Fibroblast of skin of scalp (primary cell): ENCODE data around the gene TUBA3D. TPM values are rescaled to one million over a fixed set of nuclear protein-coding genes. Genes with fewer than 3 reads are reported as not detected.
"Not testable (repeated sequence)": the region's sequence is repeated elsewhere in the genome, so short reads cannot be mapped to it uniquely, and the experiment has no call there.

Experiments
- DNase-seq: peaks from one replicate; pipeline ENCODE4 v3.0.0-alpha.2; 2013
- polyA plus RNA-seq, 2 experiments: library from polyadenylated mRNA; unstranded; fragments of 120-200 nt; gene quantifications; one replicate each; pipeline ENCODE4 v1.2.1, GENCODE V29; 2013; ENCODE audit not compliant: insufficient read length in 2 of 2

TUBA3D gene
- 0.36 TPM for polyA plus RNA-seq (2013, experiment 1 of 2; ENCODE audit: insufficient read length)
- polyA plus RNA-seq (2013, experiment 2 of 2; ENCODE audit: insufficient read length) = 0.49 TPM

DNA sequence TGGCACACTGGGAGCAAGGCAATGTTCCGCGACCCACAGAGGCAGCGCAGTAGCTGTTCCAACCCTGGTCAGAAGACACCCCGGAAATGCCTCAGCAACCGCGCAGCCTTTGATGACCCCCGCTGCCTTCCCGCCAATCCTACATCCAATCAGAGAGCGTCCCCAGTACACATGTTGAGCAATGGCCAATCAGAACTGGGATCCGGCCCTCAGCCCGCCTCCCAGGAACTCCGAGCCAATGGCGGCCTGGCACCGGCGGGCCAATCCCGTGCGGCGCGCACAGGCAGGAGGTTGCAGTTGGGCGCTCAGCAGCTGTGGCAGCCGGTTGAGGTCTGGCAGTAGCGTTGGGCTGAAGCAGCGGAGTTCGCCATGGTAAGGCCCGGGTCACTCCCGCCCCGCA lies at the start of gene TUBA3D:
Gene TUBA3D, plus strand, starts transcription at position 289 of the 400 bp plus-strand sequence. Its CDS starts 81 bp downstream, at position 370.
- no peak for DNase-seq

DNA sequence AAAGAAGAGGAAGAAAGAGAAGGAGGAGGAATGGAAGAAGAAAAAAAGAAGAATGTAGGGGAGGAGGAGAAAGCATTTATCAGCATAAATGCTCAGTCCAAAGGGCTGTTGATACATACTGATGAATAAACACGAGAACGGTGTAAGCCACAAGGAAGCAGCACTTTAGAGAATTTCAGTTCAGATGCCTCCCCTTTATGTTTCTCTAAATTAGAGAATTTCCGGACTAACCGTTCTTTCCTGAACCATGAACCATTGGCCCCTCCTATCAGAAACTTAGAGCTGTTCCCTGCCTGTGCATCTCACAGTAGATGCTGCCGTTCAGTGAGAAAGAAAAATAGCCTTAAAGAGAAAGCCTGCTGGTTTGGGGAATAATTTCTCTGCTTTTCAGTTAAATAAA lies 49.2 kb upstream of the TUBA3D start:
- DNase-seq = no peak

DNA sequence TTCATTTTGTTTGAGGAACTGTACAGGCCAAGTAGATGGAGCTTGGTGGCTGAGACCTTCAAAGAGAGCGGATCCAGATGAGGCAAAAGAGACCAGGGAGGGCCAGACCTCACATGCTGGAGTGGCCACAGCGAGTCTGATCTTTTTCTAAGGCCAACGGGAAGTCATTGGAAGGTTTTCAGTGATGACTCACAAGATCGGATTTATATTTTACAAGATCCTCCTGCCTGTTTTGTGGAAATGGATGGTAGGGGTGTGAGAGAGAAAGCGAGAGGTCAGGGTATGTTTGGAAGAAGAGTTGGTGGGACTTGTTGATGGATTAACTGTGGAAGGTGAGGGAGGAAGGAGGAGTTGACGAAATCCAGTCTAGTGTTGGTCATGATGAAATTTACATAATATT lies 44.6 kb upstream of the TUBA3D start:
- DNase-seq = no peak

DNA sequence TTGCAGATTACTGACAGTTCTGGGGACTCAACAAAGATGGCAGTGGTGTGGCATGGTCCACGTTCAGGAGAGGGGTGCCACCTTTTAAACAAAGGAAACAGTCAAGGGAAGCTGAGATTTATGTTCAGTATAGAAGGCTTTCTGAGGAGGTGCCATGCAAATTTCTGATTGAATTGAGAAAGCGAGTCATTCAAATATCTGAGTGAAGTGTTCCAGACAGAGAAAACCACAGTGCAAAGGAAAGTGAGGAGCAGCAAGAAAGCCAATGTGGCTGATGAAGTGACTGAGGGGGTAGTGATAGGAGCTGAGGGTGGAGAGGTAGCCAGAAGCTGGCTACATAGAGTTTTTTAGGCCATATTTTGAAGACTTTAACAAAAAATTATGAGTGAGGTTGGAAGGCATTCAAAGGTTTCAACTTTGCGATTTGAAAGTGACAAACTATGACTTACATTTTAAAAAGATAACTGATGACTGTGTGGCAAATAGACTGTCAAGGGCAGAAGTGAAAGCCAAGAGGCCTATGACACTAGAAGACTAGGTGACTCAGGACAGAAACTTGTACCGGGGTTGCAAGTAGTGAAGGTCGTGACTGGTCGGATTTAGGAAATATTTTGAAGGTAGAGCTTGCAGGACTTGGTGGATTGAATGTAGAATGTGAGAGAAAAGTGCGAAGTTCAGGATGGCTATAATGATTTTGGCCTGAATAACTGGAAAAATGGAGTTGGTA lies 35.0 kb upstream of the TUBA3D start:
- DNase-seq = not testable (repeated sequence)

DNA sequence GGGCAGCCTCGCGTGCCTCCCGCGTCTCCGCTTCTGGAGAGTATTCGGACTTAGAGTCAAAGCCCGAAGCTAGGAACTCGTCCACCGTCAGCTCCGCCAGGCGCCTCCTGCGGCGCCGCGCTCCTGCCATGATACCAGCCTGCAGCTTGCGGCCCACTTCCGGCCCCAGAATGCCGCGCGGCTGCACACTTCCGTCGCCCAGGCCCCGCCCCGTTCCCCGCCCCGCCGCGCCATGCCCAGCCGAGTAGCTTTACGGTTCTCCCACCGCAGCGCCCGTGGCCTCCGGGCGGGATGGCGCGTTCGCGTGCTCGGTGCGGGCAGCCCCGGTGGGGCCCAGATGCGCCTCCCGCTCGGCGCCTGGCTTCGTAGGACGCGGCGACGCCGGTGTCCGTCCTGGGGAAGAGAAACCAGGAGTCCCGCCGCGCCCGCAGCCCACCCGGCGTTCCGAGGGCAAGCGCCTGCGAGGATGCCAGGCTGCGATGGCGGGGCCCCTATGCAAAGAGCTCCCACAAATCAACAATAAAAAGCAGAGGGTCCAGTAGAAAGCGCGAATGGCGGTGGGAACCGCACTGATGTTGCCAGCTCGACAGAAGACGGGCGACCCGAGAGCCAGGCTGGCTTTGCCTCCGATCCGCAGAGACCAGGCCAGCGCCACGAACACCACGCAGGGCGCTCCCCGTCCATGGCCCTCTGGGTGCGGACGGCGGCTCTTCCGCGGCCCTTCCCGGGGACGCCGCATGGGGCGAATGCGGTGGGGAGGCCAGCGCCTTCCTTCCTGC lies 31.0 kb upstream of the TUBA3D start:
- not testable (repeated sequence) for DNase-seq

DNA sequence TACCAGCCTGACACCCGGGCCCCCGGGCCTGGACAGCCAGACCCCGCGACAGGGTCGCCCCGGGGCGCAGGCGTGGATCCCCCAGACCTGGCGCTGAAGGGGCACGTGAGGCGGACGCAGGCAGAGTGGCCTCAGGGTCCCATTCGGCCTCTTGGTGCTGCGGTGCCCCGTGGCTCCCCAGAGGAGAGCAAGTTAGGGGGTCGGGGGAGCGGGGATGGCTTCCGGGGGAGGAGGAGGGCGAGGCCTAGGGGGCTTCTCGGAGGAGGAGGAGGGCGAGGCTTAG lies 30.5 kb upstream of the TUBA3D start:
- not testable (repeated sequence) for DNase-seq

DNA sequence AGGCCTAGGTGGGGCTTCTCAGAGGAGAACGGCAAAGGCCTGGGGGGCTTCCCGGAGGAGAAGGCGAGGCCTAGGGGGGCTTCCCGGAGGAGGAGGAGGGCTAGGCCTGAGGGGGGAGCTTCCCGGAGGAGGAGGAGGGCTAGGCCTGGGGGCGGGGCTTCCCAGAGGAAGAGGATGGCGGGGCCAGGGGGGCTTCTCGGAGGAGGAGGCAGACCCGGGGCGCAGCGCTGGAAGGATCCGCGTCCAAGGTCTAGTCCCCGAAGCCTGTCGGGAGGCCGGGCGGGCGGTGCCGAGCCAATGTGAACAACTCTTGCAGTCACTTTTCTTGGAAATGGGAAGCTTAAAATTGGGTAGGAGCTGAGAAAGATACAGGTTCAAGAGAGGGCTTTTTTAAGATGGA lies 30.0 kb upstream of the TUBA3D start:
- DNase-seq = no peak

DNA sequence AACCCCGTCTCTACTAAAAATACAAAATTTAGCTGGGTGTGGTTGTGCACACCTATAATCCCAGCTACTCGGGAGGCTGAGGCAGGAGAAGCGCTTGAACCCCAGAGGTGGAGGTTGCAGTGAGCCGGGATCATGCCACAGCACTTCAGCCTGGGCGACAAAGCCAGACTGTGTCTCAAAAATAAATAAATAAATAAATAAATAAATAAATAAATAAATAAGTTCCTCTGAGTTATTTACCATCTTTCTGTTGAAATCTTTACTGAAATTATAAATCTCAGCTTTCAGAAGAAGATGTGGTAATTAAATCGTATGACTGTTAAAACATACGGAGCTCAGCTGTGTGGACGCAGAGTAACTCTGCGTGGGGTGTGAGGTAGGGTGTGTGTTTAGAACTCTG lies 27.9 kb upstream of the TUBA3D start:
- not testable (repeated sequence) for DNase-seq

DNA sequence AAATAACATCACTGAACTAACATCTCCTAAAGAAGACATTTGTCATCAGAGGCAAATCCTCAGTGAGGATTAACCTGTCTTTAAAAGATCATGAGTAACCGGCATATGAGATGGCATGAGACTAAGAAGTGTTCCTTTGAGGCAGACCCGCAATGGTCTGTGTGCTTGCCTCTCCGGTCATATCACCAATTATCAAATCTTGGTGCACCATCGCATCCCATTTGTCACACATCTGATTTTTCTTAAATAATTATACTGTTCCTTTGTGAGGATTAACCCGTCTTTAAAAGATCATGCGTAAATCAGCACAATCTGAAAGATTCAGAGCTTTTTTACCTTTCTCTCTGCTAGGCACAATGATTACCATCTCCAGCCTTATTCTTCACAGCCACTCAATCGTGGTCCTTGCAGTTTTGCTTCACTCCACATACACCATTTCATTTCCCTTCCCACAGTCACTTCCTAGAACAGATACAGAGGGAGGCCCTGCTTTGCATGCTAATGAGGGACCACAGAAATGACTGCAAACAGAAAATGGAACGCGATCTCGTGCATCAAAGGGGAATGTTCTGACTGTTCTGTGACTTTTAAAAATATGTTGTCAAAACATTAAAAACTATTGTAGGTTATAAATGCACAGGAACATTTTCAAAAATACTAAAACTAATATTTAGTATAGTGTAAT lies 24.5 kb upstream of the TUBA3D start:
- DNase-seq = not testable (repeated sequence)

DNA sequence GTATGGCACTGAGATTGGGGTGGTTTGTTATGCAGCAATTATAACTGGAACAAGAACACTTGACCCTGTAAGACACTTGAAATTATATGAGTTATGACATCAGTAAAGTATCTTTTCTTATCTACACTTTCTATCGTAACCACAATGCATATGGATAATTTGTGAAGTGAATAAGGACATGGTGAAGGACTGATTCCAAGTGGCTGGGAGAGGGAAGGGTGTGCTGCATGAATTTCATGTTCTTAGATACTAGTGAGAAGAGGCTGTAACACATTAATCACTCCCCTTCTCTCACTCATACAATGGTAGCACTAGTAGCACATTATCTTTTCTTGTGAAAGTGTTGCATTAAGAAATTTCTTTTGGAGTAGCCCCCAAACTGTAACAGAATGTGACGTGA lies 21.0 kb upstream of the TUBA3D start:
- DNase-seq = not testable (repeated sequence)

DNA sequence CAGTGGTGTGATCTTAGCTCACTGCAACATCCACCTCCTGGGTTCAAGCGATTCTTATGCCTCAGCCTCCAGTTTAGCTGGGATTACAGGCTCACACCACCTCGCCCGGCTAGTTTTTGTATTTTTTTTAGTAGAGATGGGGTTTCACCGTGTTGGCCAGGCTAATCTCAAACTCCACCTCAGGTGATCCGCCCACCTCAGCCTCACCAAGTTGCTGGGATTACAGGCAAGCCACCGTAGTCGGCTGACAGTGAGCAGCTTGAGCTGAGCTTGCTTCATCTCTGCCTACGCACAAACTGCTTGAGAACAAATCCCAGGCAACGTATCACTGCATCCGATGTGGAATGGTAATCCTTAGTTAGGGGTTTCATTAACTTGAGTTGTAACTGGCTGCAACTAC lies 8.2 kb upstream of the TUBA3D start:
- not testable (repeated sequence) for DNase-seq

DNA sequence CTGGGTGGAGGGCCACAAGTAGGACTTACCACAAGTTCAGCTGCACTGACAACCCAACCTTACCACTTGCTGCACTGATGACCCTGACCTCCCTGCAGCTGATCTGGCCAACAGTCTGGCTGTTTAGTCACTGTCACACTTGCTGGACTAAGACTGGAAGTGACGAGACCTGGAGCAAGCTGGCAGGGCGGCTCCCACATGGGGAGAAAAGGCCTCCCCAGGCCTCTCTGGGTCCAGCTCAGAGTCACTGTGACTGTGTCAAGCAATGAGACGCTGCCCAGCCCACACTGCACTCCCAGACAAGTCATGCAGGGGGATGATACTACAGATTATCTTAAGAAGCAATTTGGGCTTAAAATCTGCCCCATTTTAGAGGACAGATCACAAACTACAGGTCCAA lies 5.0 kb upstream of the TUBA3D start:
- not testable (repeated sequence) for DNase-seq

DNA sequence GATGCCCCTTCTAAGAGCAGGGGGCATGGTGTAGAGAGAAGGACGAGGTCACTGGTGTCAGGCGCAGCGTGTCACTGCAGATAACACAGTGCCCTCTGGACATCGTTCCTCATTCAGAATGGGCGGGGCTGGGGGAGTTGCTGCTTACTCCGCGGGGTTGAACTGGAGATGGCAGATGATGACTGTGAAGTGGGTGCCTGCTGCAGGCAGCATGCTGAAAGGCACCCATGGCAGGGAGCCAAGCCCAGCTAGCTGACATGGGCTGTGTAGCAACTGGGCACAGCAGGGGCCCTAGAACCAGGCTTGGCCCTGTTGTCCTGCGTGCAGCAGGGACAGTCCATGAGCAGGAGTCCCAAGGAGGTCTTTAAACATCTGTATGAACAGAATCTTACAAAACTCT lies 4.3 kb upstream of the TUBA3D start:
- not testable (repeated sequence) for DNase-seq

DNA sequence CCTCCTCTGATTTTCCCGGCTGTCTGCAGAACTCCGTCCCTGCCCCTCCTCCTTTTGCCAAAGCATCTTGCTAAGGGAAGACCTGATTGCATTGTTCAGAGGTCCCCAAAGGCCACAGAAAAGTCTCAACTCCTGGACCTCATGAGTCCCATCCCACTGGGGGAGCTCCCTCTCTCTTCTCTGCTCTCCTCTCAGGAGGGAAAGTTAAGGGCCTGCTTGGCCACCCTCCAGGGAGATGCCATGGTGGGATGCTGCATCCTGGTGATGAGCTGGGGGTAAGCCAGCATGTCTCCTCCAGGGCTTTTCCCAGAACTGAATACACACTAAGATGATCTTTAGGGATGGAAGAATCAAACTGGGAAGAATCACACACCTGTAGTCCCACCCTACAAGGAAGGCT lies 2.7 kb upstream of the TUBA3D start:
- not testable (repeated sequence) for DNase-seq

DNA sequence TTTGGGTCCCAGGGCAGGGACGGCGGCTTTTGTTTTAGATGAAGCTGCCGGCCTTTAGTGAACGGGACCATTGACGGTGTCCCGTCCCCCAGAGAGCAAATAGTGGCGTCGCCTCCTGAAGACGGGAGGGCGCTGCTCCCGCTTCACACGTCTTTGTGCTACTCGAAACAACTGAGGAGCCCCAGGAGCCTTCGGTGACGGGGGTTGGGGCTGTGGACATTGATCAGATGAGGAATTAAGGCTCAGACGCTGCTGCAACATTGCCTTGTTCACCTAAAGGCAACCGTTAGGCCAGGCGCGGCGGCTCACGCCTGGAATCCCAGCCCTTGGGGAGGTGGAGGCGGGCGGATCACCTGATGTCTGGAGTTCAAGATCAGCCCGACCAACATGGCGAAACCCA lies 444 bp downstream of the TUBA3D start:
- DNase-seq = not testable (repeated sequence)

DNA sequence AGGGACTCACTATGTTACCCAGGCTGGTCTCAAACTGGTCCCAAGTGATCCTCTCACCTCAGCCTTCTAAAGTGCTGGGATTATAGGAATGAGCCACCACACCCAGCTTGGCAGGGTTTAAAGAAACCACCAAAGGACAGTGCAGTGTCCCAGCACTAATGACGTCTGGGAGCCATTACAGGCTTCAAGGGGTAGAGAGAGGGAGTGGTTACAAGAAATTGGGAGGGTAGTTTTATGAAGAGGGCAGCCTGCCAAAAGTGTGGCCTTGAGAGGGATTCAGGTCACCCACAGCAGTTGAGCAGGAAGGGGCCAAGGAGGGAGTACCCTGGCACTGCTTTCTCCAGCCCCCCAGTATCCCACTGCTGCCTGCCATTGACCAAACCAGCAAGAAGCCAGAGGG lies 1.3 kb downstream of the TUBA3D start:
- not testable (repeated sequence) for DNase-seq

DNA sequence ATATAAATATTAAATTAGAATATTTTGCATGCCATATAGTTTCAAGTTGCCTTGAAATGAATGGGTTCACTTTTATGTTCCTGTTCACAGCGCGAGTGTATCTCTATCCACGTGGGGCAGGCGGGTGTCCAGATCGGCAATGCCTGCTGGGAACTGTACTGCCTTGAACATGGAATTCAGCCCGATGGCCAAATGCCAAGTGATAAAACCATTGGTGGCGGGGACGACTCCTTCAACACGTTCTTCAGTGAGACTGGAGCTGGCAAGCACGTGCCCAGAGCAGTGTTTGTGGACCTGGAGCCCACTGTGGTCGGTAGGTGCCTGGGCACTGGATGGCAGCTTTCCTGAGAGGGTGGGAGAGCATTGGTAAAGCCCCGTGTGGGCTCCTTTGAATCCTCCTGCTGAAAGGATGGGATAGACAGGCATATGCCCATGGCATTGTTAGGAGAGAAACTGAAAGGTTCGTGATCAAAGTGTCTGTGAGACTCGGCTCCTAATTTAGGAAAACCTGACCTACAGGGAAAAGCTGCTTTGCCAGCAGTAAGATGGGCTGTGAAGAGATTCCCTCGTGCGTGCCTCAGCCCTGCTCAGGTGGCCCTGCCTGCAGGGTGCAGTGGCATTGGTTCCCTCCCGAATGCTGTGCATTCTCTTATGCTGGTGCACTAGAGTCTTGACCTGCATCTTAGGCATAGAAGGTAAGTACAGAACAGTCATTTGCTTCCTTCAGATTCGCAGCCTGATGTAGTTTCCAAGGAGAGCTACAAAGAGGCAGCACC lies 2.3 kb downstream of the TUBA3D start:
- not testable (repeated sequence) for DNase-seq

DNA sequence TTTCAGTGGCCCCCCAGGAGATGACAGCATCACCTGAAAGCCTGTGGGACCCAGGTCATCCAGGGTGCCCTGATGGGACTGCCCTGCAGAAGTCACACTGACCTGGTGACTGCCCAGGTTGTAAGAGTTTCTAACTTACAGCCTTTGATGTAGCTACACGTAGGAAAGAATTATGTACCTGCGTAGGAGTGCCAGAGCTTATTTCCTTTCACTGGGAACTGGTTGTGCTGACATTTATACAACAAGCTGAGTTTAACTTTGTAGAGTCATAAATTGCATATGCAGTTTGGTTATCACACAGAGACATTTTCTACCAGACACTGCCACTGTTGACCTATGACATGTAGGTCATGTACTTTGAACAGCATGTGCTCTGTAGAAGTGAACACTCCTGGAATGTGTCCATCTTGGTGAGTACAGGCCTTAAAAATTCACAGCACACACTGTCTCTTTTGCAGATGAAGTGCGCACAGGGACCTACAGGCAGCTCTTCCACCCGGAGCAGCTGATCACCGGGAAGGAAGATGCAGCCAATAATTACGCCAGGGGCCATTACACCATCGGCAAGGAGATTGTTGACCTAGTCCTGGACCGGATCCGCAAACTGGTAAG lies 3.0 kb downstream of the TUBA3D start:
- not testable (repeated sequence) for DNase-seq

DNA sequence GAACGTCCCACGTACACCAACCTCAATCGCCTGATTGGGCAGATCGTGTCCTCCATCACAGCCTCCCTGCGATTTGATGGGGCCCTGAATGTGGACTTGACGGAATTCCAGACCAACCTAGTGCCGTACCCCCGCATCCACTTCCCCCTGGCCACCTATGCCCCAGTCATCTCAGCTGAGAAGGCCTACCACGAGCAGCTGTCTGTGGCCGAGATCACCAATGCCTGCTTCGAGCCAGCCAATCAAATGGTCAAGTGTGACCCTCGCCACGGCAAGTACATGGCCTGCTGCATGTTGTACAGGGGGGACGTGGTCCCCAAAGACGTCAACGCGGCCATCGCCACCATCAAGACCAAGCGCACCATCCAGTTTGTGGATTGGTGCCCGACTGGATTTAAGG lies 4.4 kb downstream of the TUBA3D start:
- DNase-seq = not testable (repeated sequence)

DNA sequence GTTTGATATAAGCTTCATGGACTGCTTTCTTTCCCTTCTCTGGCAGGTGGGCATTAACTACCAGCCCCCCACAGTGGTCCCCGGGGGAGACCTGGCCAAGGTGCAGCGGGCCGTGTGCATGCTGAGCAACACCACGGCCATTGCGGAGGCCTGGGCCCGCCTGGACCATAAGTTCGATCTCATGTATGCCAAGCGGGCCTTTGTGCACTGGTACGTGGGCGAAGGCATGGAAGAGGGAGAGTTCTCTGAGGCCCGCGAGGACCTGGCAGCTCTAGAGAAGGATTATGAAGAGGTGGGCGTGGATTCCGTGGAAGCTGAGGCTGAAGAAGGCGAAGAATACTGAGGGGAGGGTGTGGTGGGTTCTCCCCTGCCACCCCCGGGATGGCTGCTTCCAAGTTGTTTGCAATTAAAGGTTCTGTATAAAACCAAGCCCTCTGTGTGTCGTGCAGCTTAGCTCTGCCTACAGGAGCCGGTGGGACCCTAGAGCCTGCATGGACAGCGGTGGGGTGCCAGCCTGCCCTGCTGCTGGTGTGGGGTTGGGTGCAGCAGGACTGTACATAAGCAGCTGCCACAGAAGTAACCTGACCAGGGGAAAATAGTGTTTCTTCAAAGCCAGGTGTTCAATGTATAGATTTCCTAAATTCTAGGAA lies 6.7 kb downstream of the TUBA3D start:
- not testable (repeated sequence) for DNase-seq
